ENCODE measurements around the gene C2CD2. TPM values are rescaled to one million over a fixed set of nuclear protein-coding genes. Genes with fewer than 3 reads are reported as not detected.
A peak's percentile ranks its signal among the peaks of the same experiment; 100 is the strongest.
"Not testable (repeated sequence)": the region's sequence is repeated elsewhere in the genome, so short reads cannot be mapped to it uniquely, and the experiment has no call there.

C2CD2 gene
- total RNA-seq, 1 donor = 36.1 TPM

GRCh38 chr21:41959697-41960096 lies 5.9 kb upstream of the C2CD2 start:
- DNase-seq (ENCODE audit: low read depth in 2 of 3, low spot score in 2 of 3) = not testable (repeated sequence)

GRCh38 chr21:41958886-41959563 lies 5.2 kb upstream of the C2CD2 start:
- no peak for DNase-seq (ENCODE audit: low read depth in 2 of 3, low spot score in 2 of 3)

GRCh38 chr21:41957991-41958766 lies 4.4 kb upstream of the C2CD2 start:
- DNase-seq (ENCODE audit: low read depth in 2 of 3, low spot score in 2 of 3) = no peak

GRCh38 chr21:41956926-41957729 lies 3.3 kb upstream of the C2CD2 start:
- DNase-seq (ENCODE audit: low read depth in 2 of 3, low spot score in 2 of 3) = peak in 1 of 3 donors; percentile 65

GRCh38 chr21:41955516-41955915 lies 1.7 kb upstream of the C2CD2 start:
- DNase-seq (ENCODE audit: low read depth in 2 of 3, low spot score in 2 of 3) = no peak

DNA sequence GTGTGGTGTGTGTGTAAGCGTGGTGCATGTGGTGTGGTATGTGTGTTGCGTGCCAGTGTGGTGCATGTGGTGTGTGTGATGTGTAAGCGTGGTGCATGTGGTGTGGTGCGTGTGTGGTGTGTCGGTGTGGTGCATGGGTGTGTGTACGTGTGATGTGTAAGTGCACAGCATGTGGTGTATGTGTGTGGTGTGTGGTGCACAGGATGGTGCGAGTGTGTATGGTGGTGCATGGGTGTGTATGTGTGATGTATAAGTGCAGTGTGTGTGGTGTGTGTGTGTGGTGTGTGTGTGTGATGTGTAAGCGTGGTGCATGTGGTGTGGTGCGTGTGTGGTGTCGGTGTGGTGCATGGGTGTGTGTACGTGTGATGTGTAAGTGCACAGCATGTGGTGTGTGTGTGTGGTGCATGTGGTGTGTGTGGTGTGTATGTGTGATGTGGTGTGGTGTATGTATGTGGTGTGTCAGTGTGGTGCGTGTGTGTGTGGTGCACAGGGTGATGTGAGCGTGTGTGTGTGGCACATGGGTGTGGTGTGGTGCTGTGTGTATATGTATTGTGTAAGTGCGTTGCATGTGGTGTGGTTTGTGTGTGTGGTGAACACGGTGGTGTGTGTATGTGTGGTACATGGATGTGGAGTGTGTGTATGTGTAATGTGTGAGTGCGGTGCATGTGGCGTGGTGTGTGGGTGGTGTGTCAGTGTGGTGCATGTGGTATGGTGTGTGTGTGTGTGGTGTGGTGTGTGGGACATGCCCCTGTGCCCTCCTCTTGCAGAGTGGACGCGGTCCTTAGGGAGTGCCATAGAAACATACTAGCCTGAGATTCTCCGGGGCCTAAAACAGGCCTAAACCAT lies 1.1 kb upstream of the C2CD2 start:
- no peak for DNase-seq (ENCODE audit: low read depth in 2 of 3, low spot score in 2 of 3)

- DNase-seq (ENCODE audit: low read depth in 2 of 3, low spot score in 2 of 3) = no peak
These were observed 478 bp downstream of the C2CD2 start for GRCh38 chr21:41953249-41953830.

GRCh38 chr21:41952568-41953248 lies 1.1 kb downstream of the C2CD2 start:
- DNase-seq (ENCODE audit: low read depth in 2 of 3, low spot score in 2 of 3) = no peak

DNA sequence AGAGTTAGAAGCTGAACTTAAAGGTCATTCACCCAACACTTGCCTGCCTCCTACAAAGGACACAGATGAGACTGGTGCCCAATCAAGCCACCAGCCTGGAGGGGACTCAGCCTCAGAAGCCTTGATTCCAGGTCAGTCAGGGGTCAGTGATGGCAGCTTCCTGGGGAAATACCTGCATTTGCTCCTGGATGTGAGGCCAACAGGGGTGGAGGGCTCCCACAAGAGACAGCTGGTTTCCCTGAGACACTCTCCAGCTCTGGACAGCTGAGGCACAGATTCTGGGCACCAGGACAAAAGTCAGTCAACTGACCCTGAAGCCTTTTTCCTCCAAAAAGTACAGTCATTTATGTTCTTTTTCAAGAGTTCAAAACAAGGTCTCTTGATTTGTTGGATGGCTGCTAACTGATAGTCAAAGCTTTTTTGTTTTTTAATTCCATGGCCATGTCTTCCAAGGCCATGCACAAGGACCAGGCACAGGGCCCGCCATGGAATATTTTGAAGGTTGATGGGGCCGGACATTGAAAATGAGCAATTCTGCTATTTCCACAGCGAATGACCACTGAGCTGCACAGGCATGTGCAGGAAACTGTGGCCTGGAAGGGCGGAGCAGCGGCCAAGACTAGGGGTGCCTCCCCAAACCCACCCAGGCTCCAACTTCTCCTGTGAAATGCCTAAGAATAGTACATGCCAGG lies 1.8 kb downstream of the C2CD2 start:
- DNase-seq (ENCODE audit: low read depth in 2 of 3, low spot score in 2 of 3) = no peak

GRCh38 chr21:41950941-41951351 lies 2.9 kb downstream of the C2CD2 start:
- no peak for DNase-seq (ENCODE audit: low read depth in 2 of 3, low spot score in 2 of 3)

GRCh38 chr21:41949631-41950030 lies 4.2 kb downstream of the C2CD2 start:
- not testable (repeated sequence) for DNase-seq (ENCODE audit: low read depth in 2 of 3, low spot score in 2 of 3)

GRCh38 chr21:41948901-41949300 lies 4.9 kb downstream of the C2CD2 start:
- no peak for DNase-seq (ENCODE audit: low read depth in 2 of 3, low spot score in 2 of 3)

DNA sequence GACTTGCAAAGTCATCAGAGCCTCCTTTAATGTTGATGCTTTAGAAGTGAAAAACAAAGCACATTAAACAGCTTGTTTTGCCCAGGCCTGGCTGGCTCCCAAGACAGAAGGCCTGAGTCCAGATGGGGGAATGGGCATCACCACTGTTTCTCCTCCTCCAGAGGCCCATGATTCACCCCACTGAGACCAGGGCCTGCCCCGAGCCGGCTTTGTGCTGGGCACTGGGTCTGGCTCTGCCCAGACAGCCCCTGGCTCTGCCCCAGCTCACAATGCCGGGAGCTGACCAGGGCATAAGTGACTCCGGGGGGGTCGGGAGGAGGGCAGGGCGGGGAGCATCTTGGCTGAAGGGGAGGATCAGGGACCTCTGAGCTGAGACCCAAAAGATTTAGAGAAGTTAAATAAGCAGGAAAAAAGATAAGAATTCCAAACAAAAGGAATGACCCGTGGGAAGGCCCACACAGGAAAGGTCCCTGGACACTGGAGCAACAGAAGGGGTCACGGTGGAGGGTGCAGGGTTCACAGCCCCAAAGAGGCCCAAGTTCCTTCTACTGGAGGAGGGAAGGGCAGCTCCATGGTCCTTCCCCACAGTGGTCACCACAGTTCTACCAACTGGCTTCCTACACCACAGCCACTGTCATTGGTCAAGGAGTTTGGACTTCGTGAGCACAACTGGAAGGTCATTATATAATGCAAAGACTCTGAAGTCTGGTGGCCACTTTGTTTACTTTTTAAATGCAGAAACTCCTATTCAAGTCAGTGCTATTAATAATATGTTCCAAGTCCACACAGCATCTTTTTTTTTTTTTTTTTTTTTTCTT lies 5.5 kb downstream of the C2CD2 start:
- no peak for DNase-seq (ENCODE audit: low read depth in 2 of 3, low spot score in 2 of 3)

DNA sequence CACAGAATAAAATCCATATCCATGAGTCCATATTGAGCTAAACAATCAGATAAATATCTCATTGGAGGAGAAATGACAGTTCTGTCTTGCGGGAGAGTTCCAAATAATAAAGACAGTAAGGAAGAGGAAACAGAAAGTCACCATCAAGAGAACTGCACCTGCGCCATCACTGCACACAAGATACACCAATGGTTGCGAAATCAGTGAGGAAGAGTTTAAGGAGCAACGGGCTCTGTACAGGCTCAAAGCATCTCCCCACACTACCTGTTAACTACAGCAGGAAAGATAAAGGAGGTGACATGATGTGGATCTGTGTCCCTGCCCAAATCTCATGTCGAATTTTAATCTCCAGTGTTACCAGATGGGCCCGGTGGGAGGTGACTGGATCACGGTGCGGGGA lies 7.8 kb downstream of the C2CD2 start:
- no peak for DNase-seq (ENCODE audit: low read depth in 2 of 3, low spot score in 2 of 3)

DNA sequence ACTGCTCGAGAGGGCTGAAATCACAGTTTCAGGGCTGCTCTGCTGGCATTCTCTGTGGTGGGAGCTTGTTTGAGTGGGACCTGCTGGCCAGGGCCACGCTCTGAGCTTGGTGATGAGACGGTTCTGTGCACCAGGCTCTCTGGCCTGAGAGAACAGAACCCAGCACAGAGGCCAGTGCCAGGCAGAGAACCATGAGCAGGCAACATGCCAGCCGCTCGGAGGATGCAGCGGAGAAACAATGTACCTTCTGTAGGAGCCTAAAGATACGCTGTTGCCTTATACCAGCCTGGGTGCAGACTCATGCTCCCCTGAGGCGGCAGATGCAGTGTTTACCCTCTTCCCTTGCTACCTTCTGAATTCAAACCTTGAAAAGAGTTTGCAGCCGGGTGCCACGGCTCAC lies 10.0 kb downstream of the C2CD2 start:
- no peak for DNase-seq (ENCODE audit: low read depth in 2 of 3, low spot score in 2 of 3)

- DNase-seq (ENCODE audit: low read depth in 2 of 3, low spot score in 2 of 3) = no peak
These were observed 11.4 kb downstream of the C2CD2 start for GRCh38 chr21:41942457-41942856.

DNA sequence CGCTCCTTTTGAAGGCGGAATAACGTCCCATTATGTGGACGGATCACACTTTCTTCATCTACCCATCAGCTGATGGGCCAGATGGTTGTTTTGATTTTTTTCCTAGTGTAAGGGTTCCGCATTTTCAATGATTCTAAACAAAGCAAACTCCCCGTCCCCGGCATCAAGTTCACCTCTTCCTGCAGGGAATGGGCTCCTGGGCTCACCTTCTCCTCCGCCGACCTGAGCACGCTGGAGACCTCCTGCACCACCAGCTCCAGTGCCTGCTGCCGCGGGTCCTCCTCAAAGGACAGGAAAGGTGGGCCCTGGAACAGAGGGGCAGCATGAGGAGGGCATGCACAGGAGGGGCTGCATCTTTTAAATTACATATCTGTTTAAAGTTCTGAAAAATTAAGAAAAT lies 11.9 kb downstream of the C2CD2 start:
- no peak for DNase-seq (ENCODE audit: low read depth in 2 of 3, low spot score in 2 of 3)

DNA sequence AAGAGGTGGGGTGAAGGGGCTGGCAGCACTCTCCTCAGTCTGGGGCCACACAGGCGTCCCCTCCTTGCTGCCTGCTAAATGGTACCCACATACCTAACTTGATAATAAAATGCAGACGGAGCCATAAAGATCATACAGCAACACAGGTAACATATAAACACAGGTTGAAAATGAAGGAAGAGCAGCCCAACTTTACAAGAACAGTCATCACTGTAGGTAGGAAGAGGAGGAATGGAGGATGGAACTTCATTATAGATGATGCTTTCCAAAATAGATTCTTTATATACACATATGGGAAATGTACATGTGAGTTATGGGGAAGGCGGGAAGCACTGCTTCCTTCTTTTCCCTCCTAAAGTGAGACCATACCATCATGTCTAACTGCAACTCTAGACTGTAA lies 13.4 kb downstream of the C2CD2 start:
- no peak for DNase-seq (ENCODE audit: low read depth in 2 of 3, low spot score in 2 of 3)

Measured in hematopoietic multipotent progenitor cell (in vitro differentiated cells).